ENCODE data around the gene MAP4K4.

Gene MAP4K4

GRCh38 chr2:101869527-101869926 lies 172.0 kb downstream of the MAP4K4 start:
- H3K14ac ChIP-seq (ENCODE audit: low read length) = no peak overlapping the region
- no peak overlapping the region for H3K4ac ChIP-seq (ENCODE audit: low read length)
- H3K36me3 ChIP-seq (replicated peaks in 1 of 2; ENCODE audit: control insufficient read depth in 2 of 2, insufficient read depth in 2 of 2, low read length in 2 of 2) = peaks cover 55 to 100% of the 10 kb centered on the region in 2 donors
- H3K23ac ChIP-seq (ENCODE audit: low read depth, low read length, poor library complexity) = no peak overlapping the region
- peaks cover 2% of the 10 kb centered on the region for H3K79me1 ChIP-seq (ENCODE audit: low read depth, low read length)
- H4K8ac ChIP-seq (ENCODE audit: low read depth, low read length) = no peak overlapping the region
- H2AK5ac ChIP-seq (ENCODE audit: low read depth, low read length) = no peak overlapping the region
- H2BK5ac ChIP-seq (ENCODE audit: low read length) = no peak overlapping the region
- H2BK12ac ChIP-seq (ENCODE audit: low read length) = no peak overlapping the region
- no CpG with 5 or more reads among the region's 15 CpGs for WGBS, 2 donors (ENCODE audit: extremely low coverage in 2 of 2, insufficient read length in 2 of 2, insufficient replicate concordance in 1 of 2)
- no peak overlapping the region for H2BK120ac ChIP-seq (ENCODE audit: low read depth, low read length)
- H3K4me3 ChIP-seq (ENCODE audit: low read length in 2 of 2) = no peak overlapping the region
- no peak overlapping the region for H3K4me2 ChIP-seq (ENCODE audit: insufficient read depth, low read length, poor library complexity, severe bottlenecking)
- H3K18ac ChIP-seq (ENCODE audit: low read length) = no peak overlapping the region
- no peak overlapping the region for H2AFZ ChIP-seq (ENCODE audit: low read length)
- DNase-seq (ENCODE audit: low spot score) = no peak
- peaks cover 0 to 2% (median 0%) of the 10 kb centered on the region in 3 experiments for H3K27me3 ChIP-seq (ENCODE audit: control insufficient read depth in 3 of 3, insufficient read depth in 3 of 3, low read depth in 1 of 3, low read length in 3 of 3)
- H3K27ac ChIP-seq (replicated peaks; ENCODE audit: low read length) = no peak overlapping the region
- peaks cover under 1% of the 10 kb centered on the region in 2 donors for H3K4me1 ChIP-seq (ENCODE audit: control insufficient read depth in 2 of 2, insufficient read depth in 1 of 2, low read depth in 1 of 2, low read length in 2 of 2)
- H2BK15ac ChIP-seq (ENCODE audit: low read length) = no peak overlapping the region
- no peak overlapping the region for H3K9ac ChIP-seq (ENCODE audit: low read depth, low read length, poor library complexity)
- H3K9me3 ChIP-seq (replicated peaks in 1 of 2; ENCODE audit: control insufficient read depth in 2 of 2, insufficient read depth in 1 of 2, low read depth in 1 of 2, low read length in 2 of 2) = no peaks in the 10 kb centered on the region
- H4K91ac ChIP-seq (ENCODE audit: low read depth, low read length, poor library complexity) = no peak overlapping the region

- Histone ChIP-seq H3K18ac (ENCODE audit: low read length) (no peak overlapping the region), H3K27me3 (ENCODE audit: control insufficient read depth in 3 of 3, insufficient read depth in 3 of 3, low read depth in 1 of 3, low read length in 3 of 3) (peaks cover 0 to 2% (median 0%) of the 10 kb centered on the region in 3 experiments), H3K4me2 (ENCODE audit: insufficient read depth, low read length, poor library complexity, severe bottlenecking) (no peak overlapping the region), H2AFZ (ENCODE audit: low read length) (no peak overlapping the region), H3K36me3 (replicated peaks in 1 of 2; ENCODE audit: control insufficient read depth in 2 of 2, insufficient read depth in 2 of 2, low read length in 2 of 2) (peaks cover 50 to 100% of the 10 kb centered on the region in 2 donors), H2BK5ac (ENCODE audit: low read length) (no peak overlapping the region), H3K4me3 (ENCODE audit: low read length in 2 of 2) (no peak overlapping the region), H2BK12ac (ENCODE audit: low read length) (peak overlapping the region; percentile 1), H3K4me1 (ENCODE audit: control insufficient read depth in 2 of 2, insufficient read depth in 1 of 2, low read depth in 1 of 2, low read length in 2 of 2) (no peaks in the 10 kb centered on the region), H3K9me3 (replicated peaks in 1 of 2; ENCODE audit: control insufficient read depth in 2 of 2, insufficient read depth in 1 of 2, low read depth in 1 of 2, low read length in 2 of 2) (no peaks in the 10 kb centered on the region), H3K9ac (ENCODE audit: low read depth, low read length, poor library complexity) (no peak overlapping the region), H3K23ac (ENCODE audit: low read depth, low read length, poor library complexity) (no peak overlapping the region), H3K79me1 (ENCODE audit: low read depth, low read length) (peaks cover 2% of the 10 kb centered on the region), H2BK120ac (ENCODE audit: low read depth, low read length) (no peak overlapping the region), H3K14ac (ENCODE audit: low read length) (no peak overlapping the region), H3K27ac (replicated peaks; ENCODE audit: low read length) (no peak overlapping the region), H4K8ac (ENCODE audit: low read depth, low read length) (no peak overlapping the region), H3K4ac (ENCODE audit: low read length) (no peak overlapping the region), H2AK5ac (ENCODE audit: low read depth, low read length) (no peak overlapping the region), H2BK15ac (ENCODE audit: low read length) (no peak overlapping the region), H4K91ac (ENCODE audit: low read depth, low read length, poor library complexity) (no peak overlapping the region)
- no CpG with 5 or more reads among the region's 11 CpGs for WGBS, 2 donors (ENCODE audit: extremely low coverage in 2 of 2, insufficient read length in 2 of 2, insufficient replicate concordance in 1 of 2)
- no peak for DNase-seq (ENCODE audit: low spot score)
These were observed 172.9 kb downstream of the MAP4K4 start for GRCh38 chr2:101870444-101870843.

GRCh38 chr2:101871480-101871879 lies 174.0 kb downstream of the MAP4K4 start:
- no peak for DNase-seq (ENCODE audit: low spot score)
- no peak overlapping the region for H2BK5ac ChIP-seq (ENCODE audit: low read length)
- no peak overlapping the region for H3K27ac ChIP-seq (replicated peaks; ENCODE audit: low read length)
- no peak overlapping the region for H4K91ac ChIP-seq (ENCODE audit: low read depth, low read length, poor library complexity)
- H3K4me1 ChIP-seq (ENCODE audit: control insufficient read depth in 2 of 2, insufficient read depth in 1 of 2, low read depth in 1 of 2, low read length in 2 of 2) = no peaks in the 10 kb centered on the region
- H3K9ac ChIP-seq (ENCODE audit: low read depth, low read length, poor library complexity) = no peak overlapping the region
- no CpG with 5 or more reads among the region's 5 CpGs for WGBS, 2 donors (ENCODE audit: extremely low coverage in 2 of 2, insufficient read length in 2 of 2, insufficient replicate concordance in 1 of 2)
- peaks cover 2% of the 10 kb centered on the region for H3K79me1 ChIP-seq (ENCODE audit: low read depth, low read length)
- H3K36me3 ChIP-seq (replicated peaks in 1 of 2; ENCODE audit: control insufficient read depth in 2 of 2, insufficient read depth in 2 of 2, low read length in 2 of 2) = peaks cover 46 to 100% of the 10 kb centered on the region in 2 donors
- no peak overlapping the region for H3K18ac ChIP-seq (ENCODE audit: low read length)
- H2BK15ac ChIP-seq (ENCODE audit: low read length) = no peak overlapping the region
- H3K9me3 ChIP-seq (replicated peaks in 1 of 2; ENCODE audit: control insufficient read depth in 2 of 2, insufficient read depth in 1 of 2, low read depth in 1 of 2, low read length in 2 of 2) = no peaks in the 10 kb centered on the region
- peak overlapping the region; percentile 83 for H4K8ac ChIP-seq (ENCODE audit: low read depth, low read length)
- no peak overlapping the region for H3K4me3 ChIP-seq (ENCODE audit: low read length in 2 of 2)
- H2AK5ac ChIP-seq (ENCODE audit: low read depth, low read length) = no peak overlapping the region
- no peak overlapping the region for H2AFZ ChIP-seq (ENCODE audit: low read length)
- no peak overlapping the region for H3K4me2 ChIP-seq (ENCODE audit: insufficient read depth, low read length, poor library complexity, severe bottlenecking)
- no peak overlapping the region for H2BK120ac ChIP-seq (ENCODE audit: low read depth, low read length)
- peaks cover 0 to 2% (median 0%) of the 10 kb centered on the region in 3 experiments for H3K27me3 ChIP-seq (ENCODE audit: control insufficient read depth in 3 of 3, insufficient read depth in 3 of 3, low read depth in 1 of 3, low read length in 3 of 3)
- H2BK12ac ChIP-seq (ENCODE audit: low read length) = no peak overlapping the region
- H3K14ac ChIP-seq (ENCODE audit: low read length) = peak overlapping the region; percentile 82
- no peak overlapping the region for H3K4ac ChIP-seq (ENCODE audit: low read length)
- no peak overlapping the region for H3K23ac ChIP-seq (ENCODE audit: low read depth, low read length, poor library complexity)

- Histone ChIP-seq H2BK120ac (ENCODE audit: low read depth, low read length) (no peak overlapping the region), H3K14ac (ENCODE audit: low read length) (no peak overlapping the region), H4K8ac (ENCODE audit: low read depth, low read length) (no peak overlapping the region), H3K23ac (ENCODE audit: low read depth, low read length, poor library complexity) (no peak overlapping the region), H2BK12ac (ENCODE audit: low read length) (no peak overlapping the region), H3K4me1 (ENCODE audit: control insufficient read depth in 2 of 2, insufficient read depth in 1 of 2, low read depth in 1 of 2, low read length in 2 of 2) (no peaks in the 10 kb centered on the region), H3K18ac (ENCODE audit: low read length) (no peak overlapping the region), H3K4me2 (ENCODE audit: insufficient read depth, low read length, poor library complexity, severe bottlenecking) (no peak overlapping the region), H4K91ac (ENCODE audit: low read depth, low read length, poor library complexity) (no peak overlapping the region), H3K9ac (ENCODE audit: low read depth, low read length, poor library complexity) (no peak overlapping the region), H3K79me1 (ENCODE audit: low read depth, low read length) (peaks cover 2% of the 10 kb centered on the region), H3K27ac (replicated peaks; ENCODE audit: low read length) (no peak overlapping the region), H2BK15ac (ENCODE audit: low read length) (no peak overlapping the region), H2BK5ac (ENCODE audit: low read length) (no peak overlapping the region), H3K4ac (ENCODE audit: low read length) (no peak overlapping the region), H3K9me3 (replicated peaks in 1 of 2; ENCODE audit: control insufficient read depth in 2 of 2, insufficient read depth in 1 of 2, low read depth in 1 of 2, low read length in 2 of 2) (no peaks in the 10 kb centered on the region), H3K36me3 (replicated peaks in 1 of 2; ENCODE audit: control insufficient read depth in 2 of 2, insufficient read depth in 2 of 2, low read length in 2 of 2) (peaks cover 44 to 100% of the 10 kb centered on the region in 2 donors), H3K27me3 (ENCODE audit: control insufficient read depth in 3 of 3, insufficient read depth in 3 of 3, low read depth in 1 of 3, low read length in 3 of 3) (peaks cover 0 to 2% (median 0%) of the 10 kb centered on the region in 3 experiments), H2AK5ac (ENCODE audit: low read depth, low read length) (no peak overlapping the region), H3K4me3 (ENCODE audit: low read length in 2 of 2) (no peak overlapping the region), H2AFZ (ENCODE audit: low read length) (no peak overlapping the region)
- no peak for DNase-seq (ENCODE audit: low spot score)
- no CpG with 5 or more reads among the region's 3 CpGs for WGBS, 2 donors (ENCODE audit: extremely low coverage in 2 of 2, insufficient read length in 2 of 2, insufficient replicate concordance in 1 of 2)
These were observed 175.0 kb downstream of the MAP4K4 start for GRCh38 chr2:101872480-101872879.
